ENCODE measurements around the gene MS4A4E.

MS4A4E gene

GRCh38 chr11:60281485-60281884 lies 38.5 kb upstream of the MS4A4E start:
- TF ChIP-seq YY1 (IDR thresholded peaks at IDR 0.05; ENCODE audit: low read depth), result no peak
- no peak for TF ChIP-seq FOXM1 (IDR thresholded peaks at IDR 0.05; ENCODE audit: borderline replicate concordance, low read depth)
- TF ChIP-seq MAX (IDR thresholded peaks at IDR 0.05), result no peak
- TF ChIP-seq USF1 (IDR thresholded peaks at IDR 0.05), result no peak
- TF ChIP-seq CREB1 (IDR thresholded peaks at IDR 0.05; ENCODE audit: low read depth), result no peak
- no peak for TF ChIP-seq CEBPB (IDR thresholded peaks at IDR 0.05)
- no peak for TF ChIP-seq EP300 (IDR thresholded peaks at IDR 0.05; ENCODE audit: borderline replicate concordance)
- no peak for TF ChIP-seq TEAD4 (IDR thresholded peaks at IDR 0.05)
- no peak for TF ChIP-seq NFIC (IDR thresholded peaks at IDR 0.05)

GRCh38 chr11:60280412-60280811 lies 37.5 kb upstream of the MS4A4E start, which contains the start of gene MS4A4A:
TSS of gene MS4A4A (plus strand) at chr11:60280666. CDS start at chr11:60280676, 10 bp downstream.
- no peak for TF ChIP-seq ZBTB7A (IDR thresholded peaks at IDR 0.05; ENCODE audit: low read depth)
- TF ChIP-seq EGR1 (IDR thresholded peaks at IDR 0.05), result no peak
- no peak for TF ChIP-seq FOXM1 (IDR thresholded peaks at IDR 0.05; ENCODE audit: borderline replicate concordance, low read depth)
- no peak for TF ChIP-seq CREB1 (IDR thresholded peaks at IDR 0.05; ENCODE audit: low read depth)
- TF ChIP-seq MAX (IDR thresholded peaks at IDR 0.05), result no peak
- no peak for TF ChIP-seq TAF1 (IDR thresholded peaks at IDR 0.05; ENCODE audit: low read depth)
- no peak for TF ChIP-seq YY1 (IDR thresholded peaks at IDR 0.05; ENCODE audit: low read depth)
- TF ChIP-seq RAD21 (IDR thresholded peaks at IDR 0.05; ENCODE audit: low read depth), result no peak
- no peak for TF ChIP-seq NFIC (IDR thresholded peaks at IDR 0.05)
- no peak for TF ChIP-seq EP300 (IDR thresholded peaks at IDR 0.05; ENCODE audit: borderline replicate concordance)
- TF ChIP-seq TCF12 (IDR thresholded peaks at IDR 0.05; ENCODE audit: low read depth), result no peak
- no peak for TF ChIP-seq USF1 (IDR thresholded peaks at IDR 0.05)
- TF ChIP-seq TEAD4 (IDR thresholded peaks at IDR 0.05), result no peak
- TF ChIP-seq REST (IDR thresholded peaks at IDR 0.05; ENCODE audit: low read depth), result no peak
- no peak for TF ChIP-seq CEBPB (IDR thresholded peaks at IDR 0.05)

GRCh38 chr11:60274416-60274815 lies 31.5 kb upstream of the MS4A4E start:
- TF ChIP-seq CREB1 (IDR thresholded peaks at IDR 0.05; ENCODE audit: low read depth) (no peak), YY1 (IDR thresholded peaks at IDR 0.05; ENCODE audit: low read depth) (no peak), REST (IDR thresholded peaks at IDR 0.05; ENCODE audit: low read depth) (no peak), TAF1 (IDR thresholded peaks at IDR 0.05; ENCODE audit: low read depth) (no peak), MAX (IDR thresholded peaks at IDR 0.05) (no peak), TCF12 (IDR thresholded peaks at IDR 0.05; ENCODE audit: low read depth) (no peak), EGR1 (IDR thresholded peaks at IDR 0.05) (no peak), RAD21 (IDR thresholded peaks at IDR 0.05; ENCODE audit: low read depth) (no peak), NFIC (IDR thresholded peaks at IDR 0.05) (no peak), CEBPB (IDR thresholded peaks at IDR 0.05) (no peak), TEAD4 (IDR thresholded peaks at IDR 0.05) (no peak), EP300 (IDR thresholded peaks at IDR 0.05; ENCODE audit: borderline replicate concordance) (no peak), FOXM1 (IDR thresholded peaks at IDR 0.05; ENCODE audit: borderline replicate concordance, low read depth) (no peak), ZBTB7A (IDR thresholded peaks at IDR 0.05; ENCODE audit: low read depth) (no peak), USF1 (IDR thresholded peaks at IDR 0.05) (no peak)

GRCh38 chr11:60265373-60266214 lies 22.7 kb upstream of the MS4A4E start:
- peak; percentile 68 for TF ChIP-seq RAD21 (IDR thresholded peaks at IDR 0.05; ENCODE audit: low read depth)
- no peak for TF ChIP-seq USF1 (IDR thresholded peaks at IDR 0.05)
